Tibial nerve (tissue), 4 donors: ENCODE measurements around the gene DISP3.

Experiments used
- CTCF ChIP-seq, 5 experiments: fragments of 200-600 bp in 3 of 5; fragments of 450-650 bp in 2 of 5; sonication (generic) in 3 of 5; IDR thresholded peaks; one replicate each; pipeline ENCODE4 v1.5.1; 2016 to 2019; ENCODE audit warnings: antibody characterized with exemption in 5 of 5, mild to moderate bottlenecking in 3 of 5, moderate library complexity in 2 of 5
- EP300 ChIP-seq, 2 donors: sonication (generic); formaldehyde crosslinking; IDR thresholded peaks; one replicate each; pipeline ENCODE4 v1.6.1; 2017; ENCODE audit warnings: antibody characterized with exemption in 2 of 2, mild to moderate bottlenecking in 1 of 2
- POLR2A ChIP-seq, 2 donors: fragments of 450-650 bp; IDR thresholded peaks; one replicate each; pipeline ENCODE4 v1.6.1; 2017; ENCODE audit warnings: antibody characterized with exemption in 2 of 2, mild to moderate bottlenecking in 2 of 2, moderate library complexity in 2 of 2

GRCh38 chr1:11550664-11551283, 71.8 kb downstream of the DISP3 start:
- no peak for TF ChIP-seq CTCF (IDR thresholded peaks at IDR 0.05)
- no peak for TF ChIP-seq POLR2A (IDR thresholded peaks at IDR 0.05)
- TF ChIP-seq EP300 (IDR thresholded peaks at IDR 0.05), result no peak
